Left ventricle myocardium inferior (tissue), 1 donor: ENCODE data around the gene EFNA5. TPM values are rescaled to one million over a fixed set of nuclear protein-coding genes. Genes with fewer than 3 reads are reported as not detected.

Experiments
- DNase-seq: peaks from one replicate; pipeline ENCODE4 v3.0.0-alpha.2; 2020
- H3K27ac ChIP-seq: fragments of 200-600 bp; replicated peaks from 2 replicates; pipeline ENCODE4 v1.8.0; 2021
- H3K27me3 ChIP-seq: fragments of 200-600 bp; 2 replicates; pipeline ENCODE4 v1.8.0; 2021; ENCODE audit warnings: low read depth
- H3K36me3 ChIP-seq: fragments of 200-600 bp; 2 replicates; pipeline ENCODE4 v1.8.0; 2021
- H3K4me1 ChIP-seq: fragments of 200-600 bp; 2 replicates; pipeline ENCODE4 v1.8.0; 2021
- H3K4me3 ChIP-seq: fragments of 200-600 bp; 2 replicates; pipeline ENCODE4 v1.8.0; 2021; ENCODE audit warnings: mild to moderate bottlenecking, moderate library complexity
- H3K9me3 ChIP-seq: fragments of 200-600 bp; replicated peaks from 2 replicates; pipeline ENCODE4 v1.8.0; 2021
- CTCF ChIP-seq: fragments of 200-600 bp; IDR thresholded peaks from 2 replicates; pipeline ENCODE4 v1.8.0; 2021; ENCODE audit warnings: antibody characterized with exemption, mild to moderate bottlenecking, borderline replicate concordance
- intact Hi-C: fragments of 100-400 bp; cut with micrococcal nuclease; formaldehyde crosslinking; loops from one replicate; pipeline ENCODE4 v1.11.0; 2022
- total RNA-seq: library from RNA; stranded (reverse); fragmentation: NEBNext Ultra II Directional; extraction: Animal tissue kit (Norgen Biotek cat#: 25700); gene quantifications from one replicate; pipeline ENCODE4 v1.2.1, GENCODE V29; 2021
- donor health status: DM: no; HTN: yes; CAD: no; lungs with severe emphysema.

The EFNA5 gene
- total RNA-seq, 1 donor from 2014 or later, result 28.2 TPM

DNA sequence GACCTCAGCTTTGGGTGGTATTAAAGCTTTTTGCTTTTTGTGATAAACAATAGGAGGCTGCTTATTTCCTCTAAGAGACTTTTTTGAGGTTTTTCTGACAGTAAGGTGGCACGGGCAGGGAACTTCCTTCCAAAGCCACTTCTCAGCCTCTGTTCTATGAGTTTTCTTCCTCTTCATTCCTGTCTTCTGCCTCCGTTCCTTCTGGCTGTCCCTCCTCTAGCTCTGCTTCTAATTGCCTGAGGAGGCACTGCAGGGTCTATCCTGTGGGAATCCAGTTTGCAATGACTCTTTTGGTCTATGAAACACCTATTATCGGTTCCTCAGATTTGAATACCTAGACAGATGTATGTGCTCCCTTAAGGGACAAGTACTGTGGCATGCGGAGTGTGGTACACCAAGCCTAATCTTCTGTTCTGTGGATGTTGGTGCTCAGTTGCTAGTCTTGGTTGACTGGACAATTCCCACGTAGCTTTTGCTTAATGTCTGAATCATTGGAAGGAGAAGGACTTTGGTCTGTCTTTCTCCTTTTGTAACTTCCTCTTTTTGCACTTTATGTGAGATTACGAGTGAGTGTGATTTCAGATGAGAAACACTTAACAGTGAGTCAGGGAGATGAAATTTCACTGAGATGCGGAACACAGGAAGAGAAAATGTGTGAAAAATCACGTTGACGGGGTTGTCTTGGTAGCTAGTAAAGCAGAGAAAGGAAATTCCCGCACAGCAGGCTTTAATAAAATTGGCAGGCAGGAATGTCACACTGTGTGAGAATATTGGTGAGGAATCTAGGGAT is 305.2 kb downstream of the EFNA5 start:
- Histone ChIP-seq H3K27ac (no peak overlapping the region), H3K4me3 (no peak overlapping the region), H3K27me3 (no peaks in the 10 kb centered on the region), H3K36me3 (no peaks in the 10 kb centered on the region), H3K9me3 (no peaks in the 10 kb centered on the region), H3K4me1 (no peaks in the 10 kb centered on the region)
- intact Hi-C loops, result no loop called here
- no peak for DNase-seq
- TF ChIP-seq CTCF, result no peak

- TF ChIP-seq CTCF, result no peak
- Histone ChIP-seq H3K4me3 (no peak overlapping the region), H3K27me3 (no peaks in the 10 kb centered on the region), H3K4me1 (no peaks in the 10 kb centered on the region), H3K36me3 (no peaks in the 10 kb centered on the region), H3K9me3 (no peaks in the 10 kb centered on the region), H3K27ac (no peak overlapping the region)
- DNase-seq, result no peak
- intact Hi-C loops, result no loop called here
Measured at GRCh38 chr5:107364443-107365319, 306.1 kb downstream of the EFNA5 start.

- Histone ChIP-seq H3K9me3 (no peaks in the 10 kb centered on the region), H3K27me3 (no peaks in the 10 kb centered on the region), H3K36me3 (no peaks in the 10 kb centered on the region), H3K27ac (no peak overlapping the region), H3K4me3 (no peak overlapping the region), H3K4me1 (no peaks in the 10 kb centered on the region)
- TF ChIP-seq CTCF, result no peak
- intact Hi-C loops, result no loop called here
- DNase-seq, result no peak
Measured at GRCh38 chr5:107363768-107364167, 307.0 kb downstream of the EFNA5 start.

- Histone ChIP-seq H3K27ac (no peak overlapping the region), H3K36me3 (no peaks in the 10 kb centered on the region), H3K4me3 (no peak overlapping the region), H3K4me1 (no peaks in the 10 kb centered on the region), H3K27me3 (no peaks in the 10 kb centered on the region), H3K9me3 (no peaks in the 10 kb centered on the region)
- intact Hi-C loops, result no loop called here
- TF ChIP-seq CTCF, result no peak
- no peak for DNase-seq
Measured at GRCh38 chr5:107361945-107362344, 308.8 kb downstream of the EFNA5 start.

GRCh38 chr5:107359916-107360234 is 310.9 kb downstream of the EFNA5 start:
- no peak for TF ChIP-seq CTCF
- no peaks in the 10 kb centered on the region for H3K36me3 ChIP-seq
- no peaks in the 10 kb centered on the region for H3K9me3 ChIP-seq
- DNase-seq, result no peak
- no peaks in the 10 kb centered on the region for H3K4me1 ChIP-seq
- H3K27ac ChIP-seq, result no peak overlapping the region
- intact Hi-C loops, result no loop called here
- no peaks in the 10 kb centered on the region for H3K27me3 ChIP-seq
- H3K4me3 ChIP-seq, result no peak overlapping the region
